Sigmoid colon (tissue), 7 donors: Measurements from ENCODE around the gene ARHGEF37. TPM values are rescaled to one million over a fixed set of nuclear protein-coding genes. Genes with fewer than 3 reads are reported as not detected.

Experiments
- DNase-seq: peaks from one replicate; pipeline ENCODE4 v3.0.0-alpha.2; 2019
- H3K27ac ChIP-seq, 4 donors: fragments of 200-600 bp; sonication (generic); one replicate each; pipeline ENCODE4 v1.5.1; 2016 to 2019; ENCODE audit warnings: mild to moderate bottlenecking in 1 of 4
- H3K27me3 ChIP-seq, 3 donors: fragments of 200-600 bp; sonication (generic); one replicate each; pipeline ENCODE4 v1.5.1; 2019; ENCODE audit warnings: mild to moderate bottlenecking in 1 of 3
- H3K36me3 ChIP-seq, 4 donors: fragments of 200-600 bp; sonication (generic); one replicate each; pipeline ENCODE4 v1.5.1; 2016 to 2019
- H3K4me1 ChIP-seq, 4 donors: fragments of 200-600 bp; sonication (generic); one replicate each; pipeline ENCODE4 v1.5.1; 2017 to 2019
- H3K4me3 ChIP-seq, 4 donors: fragments of 200-600 bp; sonication (generic); one replicate each; pipeline ENCODE4 v1.5.1; 2017 to 2019; ENCODE audit warnings: mild to moderate bottlenecking in 2 of 4, moderate library complexity in 1 of 4
- H3K9me3 ChIP-seq, 4 donors: fragments of 200-600 bp in 3 of 4; sonication (generic) in 3 of 4; one replicate each; pipeline versions ENCODE4 v1.5.1 to v1.6.1; 2013 to 2019
- CTCF ChIP-seq, 4 experiments: fragments of 450-650 bp in 3 of 4; fragments of 200-600 bp in 1 of 4; IDR thresholded peaks; one replicate each; pipeline ENCODE4 v1.5.1; 2016 to 2019; ENCODE audit warnings: antibody characterized with exemption in 4 of 4, mild to moderate bottlenecking in 3 of 4, moderate library complexity in 2 of 4
- EP300 ChIP-seq, 4 donors: sonication (generic); formaldehyde crosslinking; IDR thresholded peaks; one replicate each; pipeline ENCODE4 v1.6.1; 2017; ENCODE audit warnings: antibody characterized with exemption in 4 of 4
- POLR2A ChIP-seq, 2 donors: fragments of 450-650 bp; IDR thresholded peaks; one replicate each; pipeline ENCODE4 v1.6.1; 2016; ENCODE audit warnings: antibody characterized with exemption in 2 of 2, mild to moderate bottlenecking in 2 of 2, moderate library complexity in 2 of 2
- POLR2AphosphoS5 ChIP-seq, 4 donors: sonication (generic); formaldehyde crosslinking; IDR thresholded peaks; one replicate each; pipeline ENCODE4 v1.6.1; 2017; ENCODE audit warnings: antibody characterized with exemption in 4 of 4
- WGBS, 2 donors: extraction: QIAGEN DNeasy Blood & Tissue Kit; methylation state at CpG; one replicate each; pipeline ENCODE4 v1.1.7; 2013; 5-methylcytosine and 5-hydroxymethylcytosine counted together
- intact Hi-C: fragments of 100-400 bp; cut with DNase I; formaldehyde crosslinking; loops from one replicate; pipeline ENCODE4 v1.15.1; 2023
- polyA plus RNA-seq, 3 donors: library from polyadenylated mRNA; stranded (reverse); fragments of 200-250 nt; gene quantifications; one replicate each; pipeline ENCODE4 v1.2.3, GENCODE V29; 2013
- total RNA-seq, 4 donors: library from RNA; depleted of rRNA; stranded (reverse); fragments of >200 nt; gene quantifications; one replicate each; pipeline ENCODE4 v1.1.0, GENCODE V29; 2016
- donor health status: healthy with polysubstance abuse.
- donor health status: Bipolar disorder and iron deficiency.
- donor health status: healthy.

Gene ARHGEF37
- total and polyA plus RNA-seq, 7 donors, result 4.8 to 51.0 (median 23.5) TPM

GRCh38 chr5:149633476-149634350, 52.4 kb downstream of the ARHGEF37 start:
- Histone ChIP-seq H3K4me3 (no peak overlapping the region), H3K36me3 (peaks cover 0 to 29% (median 11%) of the 10 kb centered on the region in 4 donors), H3K27ac (no peak overlapping the region), H3K9me3 (no peaks in the 10 kb centered on the region), H3K27me3 (no peaks in the 10 kb centered on the region), H3K4me1 (peaks cover 0 to 10% (median 0%) of the 10 kb centered on the region in 4 donors)
- TF ChIP-seq POLR2A (IDR thresholded peaks at IDR 0.05), result no peak
- TF ChIP-seq EP300 (IDR thresholded peaks at IDR 0.05), result no peak
- no peak for TF ChIP-seq POLR2AphosphoS5 (IDR thresholded peaks at IDR 0.05)
- no peak for TF ChIP-seq CTCF (IDR thresholded peaks at IDR 0.05)
- DNase-seq, result peak; percentile 17
- WGBS, 2 donors, result 56 to 80% methylated on average over 8 of the region's 8 CpGs
- intact Hi-C loops, result no loop called here

GRCh38 chr5:149635394-149635793, 54.1 kb downstream of the ARHGEF37 start:
- peaks cover 0 to 13% (median 2%) of the 10 kb centered on the region in 4 donors for H3K36me3 ChIP-seq
- 92 to 93% methylated on average over 2 of the region's 2 CpGs for WGBS, 2 donors
- H3K9me3 ChIP-seq, result no peaks in the 10 kb centered on the region
- no peak for DNase-seq
- no peak overlapping the region for H3K27ac ChIP-seq
- TF ChIP-seq POLR2AphosphoS5 (IDR thresholded peaks at IDR 0.05) (no peak), POLR2A (IDR thresholded peaks at IDR 0.05) (no peak), CTCF (IDR thresholded peaks at IDR 0.05) (no peak), EP300 (IDR thresholded peaks at IDR 0.05) (no peak)
- intact Hi-C loops, result no loop called here
- H3K27me3 ChIP-seq, result no peaks in the 10 kb centered on the region
- H3K4me3 ChIP-seq, result no peak overlapping the region
- peaks cover 0 to 24% (median 15%) of the 10 kb centered on the region in 4 donors for H3K4me1 ChIP-seq

- Histone ChIP-seq H3K4me3 (no peak overlapping the region), H3K9me3 (no peaks in the 10 kb centered on the region), H3K36me3 (peaks cover 0 to 13% (median 0%) of the 10 kb centered on the region in 4 donors), H3K4me1 (peaks cover 0 to 33% (median 23%) of the 10 kb centered on the region in 4 donors), H3K27me3 (no peaks in the 10 kb centered on the region), H3K27ac (no peak overlapping the region)
- TF ChIP-seq EP300 (IDR thresholded peaks at IDR 0.05) (no peak), POLR2AphosphoS5 (IDR thresholded peaks at IDR 0.05) (no peak), CTCF (IDR thresholded peaks at IDR 0.05) (no peak)
- intact Hi-C loops, result loop anchor here (1.0 to 2.0 kb wide), 2 partner anchors 192 to 216 kb away; no protein-coding TSS in a partner anchor
- 98 to 99% methylated on average over 5 of the region's 5 CpGs for WGBS, 2 donors
- peak; percentile 60 for DNase-seq
Observed at GRCh38 chr5:149636191-149636860, 55.0 kb downstream of the ARHGEF37 start.

GRCh38 chr5:149636861-149637246, 55.6 kb downstream of the ARHGEF37 start:
- 33 to 35% methylated on average over 6 of the region's 6 CpGs for WGBS, 2 donors
- Histone ChIP-seq H3K27ac (no peak overlapping the region), H3K4me1 (peaks cover 0 to 32% (median 26%) of the 10 kb centered on the region in 4 donors), H3K4me3 (no peak overlapping the region), H3K27me3 (no peaks in the 10 kb centered on the region), H3K9me3 (no peaks in the 10 kb centered on the region), H3K36me3 (peaks cover 0 to 13% (median 0%) of the 10 kb centered on the region in 4 donors)
- peak; percentile 50 for DNase-seq
- intact Hi-C loops, result loop anchor here (1.0 to 2.0 kb wide), 2 partner anchors 191 to 216 kb away; no protein-coding TSS in a partner anchor
- TF ChIP-seq POLR2AphosphoS5 (IDR thresholded peaks at IDR 0.05) (peak in 1 of 4 donors; percentile 21), EP300 (IDR thresholded peaks at IDR 0.05) (no peak), CTCF (IDR thresholded peaks at IDR 0.05) (peak; percentile 59 to 92 (median 82))
